T-helper 2 cell treated with Interferon-gamma antibody and Interleukin-4, amounts not matched to agents 5 μg/mL and 100 μg/mL, for 36 hours (primary cell): Measurements from ENCODE around the gene ERCC6L2.

Source experiments
- DNase-seq: peaks from one replicate; pipeline ENCODE4 v3.0.0; 2021; ENCODE audit warnings: low spot score
- H3K27ac Mint-ChIP-seq: one replicate; pipeline ENCODE4 v1.8.0; 2021; ENCODE audit warnings: mild to moderate bottlenecking, mixed read lengths
- H3K27me3 Mint-ChIP-seq: one replicate; pipeline ENCODE4 v1.8.0; 2021; ENCODE audit warnings: low read depth, mixed read lengths
- H3K36me3 Mint-ChIP-seq: one replicate; pipeline ENCODE4 v1.8.0; 2021; ENCODE audit warnings: low read depth, mixed read lengths
- H3K4me1 Mint-ChIP-seq: one replicate; pipeline ENCODE4 v1.8.0; 2021; ENCODE audit warnings: low read depth, mixed read lengths
- H3K4me3 Mint-ChIP-seq: one replicate; pipeline ENCODE4 v1.8.0; 2022; ENCODE audit warnings: mild to moderate bottlenecking, moderate library complexity, mixed read lengths
- H3K9me3 Mint-ChIP-seq: one replicate; pipeline ENCODE4 v1.8.0; 2021; ENCODE audit warnings: mixed read lengths

The ERCC6L2 gene

GRCh38 chr9:95953986-95954385, 78.5 kb downstream of the ERCC6L2 start:
- DNase-seq: no peak
- Mint-ChIP-seq H3K27ac (no peak overlapping the region), H3K4me1 (peaks cover 7% of the 10 kb centered on the region), H3K36me3 (peaks cover 77% of the 10 kb centered on the region), H3K4me3 (no peak overlapping the region), H3K27me3 (no peaks in the 10 kb centered on the region), H3K9me3 (peaks cover 51% of the 10 kb centered on the region)

- peaks cover 47% of the 10 kb centered on the region for H3K9me3 Mint-ChIP-seq
- peaks cover 69% of the 10 kb centered on the region for H3K36me3 Mint-ChIP-seq
- no peak overlapping the region for H3K27ac Mint-ChIP-seq
Observed at GRCh38 chr9:95954940-95955339, 79.4 kb downstream of the ERCC6L2 start.

GRCh38 chr9:95962936-95963335, 87.4 kb downstream of the ERCC6L2 start:
- Mint-ChIP-seq H3K4me1 (no peaks in the 10 kb centered on the region), H3K36me3 (peaks cover 40% of the 10 kb centered on the region), H3K27me3 (no peaks in the 10 kb centered on the region), H3K4me3 (no peak overlapping the region), H3K27ac (no peak overlapping the region), H3K9me3 (peaks cover 11% of the 10 kb centered on the region)
- no peak for DNase-seq

More at GRCh38 chr9:95954940-95955339, 79.4 kb downstream of the ERCC6L2 start:
- peaks cover 7% of the 10 kb centered on the region for H3K4me1 Mint-ChIP-seq
- no peak for DNase-seq
- H3K27me3 Mint-ChIP-seq: no peaks in the 10 kb centered on the region
- H3K4me3 Mint-ChIP-seq: no peak overlapping the region

GRCh38 chr9:95963659-95964058, 88.2 kb downstream of the ERCC6L2 start:
- H3K4me3 Mint-ChIP-seq: no peak overlapping the region
- peaks cover 11% of the 10 kb centered on the region for H3K9me3 Mint-ChIP-seq
- no peak overlapping the region for H3K27ac Mint-ChIP-seq
- no peaks in the 10 kb centered on the region for H3K27me3 Mint-ChIP-seq
- no peaks in the 10 kb centered on the region for H3K4me1 Mint-ChIP-seq
- DNase-seq: no peak
- peaks cover 34% of the 10 kb centered on the region for H3K36me3 Mint-ChIP-seq

GRCh38 chr9:95966306-95966705, 90.8 kb downstream of the ERCC6L2 start:
- H3K4me1 Mint-ChIP-seq: no peaks in the 10 kb centered on the region
- no peak overlapping the region for H3K27ac Mint-ChIP-seq
- DNase-seq: no peak
- peaks cover 4% of the 10 kb centered on the region for H3K9me3 Mint-ChIP-seq
- peaks cover 31% of the 10 kb centered on the region for H3K36me3 Mint-ChIP-seq
- H3K4me3 Mint-ChIP-seq: no peak overlapping the region
- no peaks in the 10 kb centered on the region for H3K27me3 Mint-ChIP-seq

GRCh38 chr9:95970317-95970716, 94.8 kb downstream of the ERCC6L2 start:
- Mint-ChIP-seq H3K4me3 (no peak overlapping the region), H3K9me3 (no peaks in the 10 kb centered on the region), H3K27ac (no peak overlapping the region), H3K36me3 (peaks cover 42% of the 10 kb centered on the region), H3K4me1 (peaks cover 9% of the 10 kb centered on the region), H3K27me3 (no peaks in the 10 kb centered on the region)
- DNase-seq: no peak

GRCh38 chr9:95971815-95972214, 96.3 kb downstream of the ERCC6L2 start:
- no peaks in the 10 kb centered on the region for H3K9me3 Mint-ChIP-seq
- no peak overlapping the region for H3K27ac Mint-ChIP-seq
- H3K4me1 Mint-ChIP-seq: peaks cover 9% of the 10 kb centered on the region
- DNase-seq: no peak
- peaks cover 45% of the 10 kb centered on the region for H3K36me3 Mint-ChIP-seq
- H3K4me3 Mint-ChIP-seq: no peak overlapping the region
- no peaks in the 10 kb centered on the region for H3K27me3 Mint-ChIP-seq

GRCh38 chr9:95974389-95974788, 98.9 kb downstream of the ERCC6L2 start:
- Mint-ChIP-seq H3K4me3 (no peak overlapping the region), H3K27ac (no peak overlapping the region), H3K9me3 (no peaks in the 10 kb centered on the region), H3K36me3 (peaks cover 44% of the 10 kb centered on the region), H3K27me3 (no peaks in the 10 kb centered on the region), H3K4me1 (peaks cover 15% of the 10 kb centered on the region)
- DNase-seq: no peak

GRCh38 chr9:95977371-95977770, 101.9 kb downstream of the ERCC6L2 start:
- DNase-seq: no peak
- H3K27me3 Mint-ChIP-seq: no peaks in the 10 kb centered on the region
- H3K4me1 Mint-ChIP-seq: peaks cover 31% of the 10 kb centered on the region
- peak overlapping the region; percentile 9 for H3K27ac Mint-ChIP-seq
- H3K36me3 Mint-ChIP-seq: peaks cover 48% of the 10 kb centered on the region
- H3K9me3 Mint-ChIP-seq: no peaks in the 10 kb centered on the region
- H3K4me3 Mint-ChIP-seq: no peak overlapping the region

- Mint-ChIP-seq H3K36me3 (peaks cover 41% of the 10 kb centered on the region), H3K27me3 (no peaks in the 10 kb centered on the region), H3K27ac (no peak overlapping the region), H3K4me1 (peaks cover 31% of the 10 kb centered on the region), H3K4me3 (no peak overlapping the region), H3K9me3 (no peaks in the 10 kb centered on the region)
- DNase-seq: no peak
Observed at GRCh38 chr9:95978106-95978505, 102.6 kb downstream of the ERCC6L2 start.

GRCh38 chr9:95979446-95979845, 104.0 kb downstream of the ERCC6L2 start:
- DNase-seq: no peak
- Mint-ChIP-seq H3K27me3 (no peaks in the 10 kb centered on the region), H3K27ac (no peak overlapping the region), H3K36me3 (peaks cover 33% of the 10 kb centered on the region), H3K4me3 (no peak overlapping the region), H3K9me3 (no peaks in the 10 kb centered on the region), H3K4me1 (peaks cover 26% of the 10 kb centered on the region)

- Mint-ChIP-seq H3K36me3 (peaks cover 37% of the 10 kb centered on the region), H3K4me3 (no peak overlapping the region), H3K27ac (peak overlapping the region; percentile 69), H3K4me1 (peaks cover 23% of the 10 kb centered on the region), H3K9me3 (no peaks in the 10 kb centered on the region), H3K27me3 (no peaks in the 10 kb centered on the region)
- DNase-seq: no peak
Observed at GRCh38 chr9:95980262-95981125, 105.0 kb downstream of the ERCC6L2 start.

- H3K4me3 Mint-ChIP-seq: no peak overlapping the region
- peaks cover 3% of the 10 kb centered on the region for H3K9me3 Mint-ChIP-seq
- H3K27ac Mint-ChIP-seq: peak overlapping the region; percentile 69
- peaks cover 23% of the 10 kb centered on the region for H3K4me1 Mint-ChIP-seq
- DNase-seq: no peak
- peaks cover 50% of the 10 kb centered on the region for H3K36me3 Mint-ChIP-seq
- no peaks in the 10 kb centered on the region for H3K27me3 Mint-ChIP-seq
Observed at GRCh38 chr9:95981761-95982390, 106.4 kb downstream of the ERCC6L2 start.

- Mint-ChIP-seq H3K36me3 (peaks cover 47% of the 10 kb centered on the region), H3K9me3 (peaks cover 14% of the 10 kb centered on the region), H3K4me3 (no peak overlapping the region), H3K27ac (no peak overlapping the region), H3K4me1 (peaks cover 14% of the 10 kb centered on the region), H3K27me3 (no peaks in the 10 kb centered on the region)
- DNase-seq: no peak
Observed at GRCh38 chr9:95985440-95986055, 110.1 kb downstream of the ERCC6L2 start.
